Measurements from ENCODE around the gene STX18.
"Not testable (repeated sequence)": the region's sequence is repeated elsewhere in the genome, so short reads cannot be mapped to it uniquely, and the experiment has no call there.

The STX18 gene

GRCh38 chr4:4425119-4425690, 116.6 kb downstream of the STX18 start:
- no peak overlapping the region for H3K4me3 ChIP-seq (ENCODE audit: low read depth, low read length)
- no peak for DNase-seq (ENCODE audit: low read depth, low spot score)
- no peak for TF ChIP-seq CTCF (IDR thresholded peaks at IDR 0.05; ENCODE audit: low read depth, low read length)
- in situ Hi-C loops (cut with HindIII; ENCODE audit: low sequenced_read_pairs): no loop called here

GRCh38 chr4:4424499-4425115, 117.2 kb downstream of the STX18 start:
- in situ Hi-C loops (cut with HindIII; ENCODE audit: low sequenced_read_pairs): no loop called here
- DNase-seq (ENCODE audit: low read depth, low spot score): no peak
- H3K4me3 ChIP-seq (ENCODE audit: low read depth, low read length): no peak overlapping the region
- TF ChIP-seq CTCF (IDR thresholded peaks at IDR 0.05; ENCODE audit: low read depth, low read length): no peak

- no peak for DNase-seq (ENCODE audit: low read depth, low spot score)
- in situ Hi-C loops (cut with HindIII; ENCODE audit: low sequenced_read_pairs): no loop called here
- no peak for TF ChIP-seq CTCF (IDR thresholded peaks at IDR 0.05; ENCODE audit: low read depth, low read length)
- H3K4me3 ChIP-seq (ENCODE audit: low read depth, low read length): no peak overlapping the region
Measured at GRCh38 chr4:4423706-4424498, 117.9 kb downstream of the STX18 start.

- no peak for DNase-seq (ENCODE audit: low read depth, low spot score)
- no peak for TF ChIP-seq CTCF (IDR thresholded peaks at IDR 0.05; ENCODE audit: low read depth, low read length)
- H3K4me3 ChIP-seq (ENCODE audit: low read depth, low read length): no peak overlapping the region
- in situ Hi-C loops (cut with HindIII; ENCODE audit: low sequenced_read_pairs): no loop called here
Measured at GRCh38 chr4:4422856-4423499, 118.9 kb downstream of the STX18 start.

GRCh38 chr4:4422117-4422516, 119.7 kb downstream of the STX18 start:
- DNase-seq (ENCODE audit: low read depth, low spot score); in situ Hi-C loops (cut with HindIII; ENCODE audit: low sequenced_read_pairs); H3K4me3 ChIP-seq (ENCODE audit: low read depth, low read length): not testable (repeated sequence)

- no peak for DNase-seq (ENCODE audit: low read depth, low spot score)
- in situ Hi-C loops (cut with HindIII; ENCODE audit: low sequenced_read_pairs): no loop called here
- no peak overlapping the region for H3K4me3 ChIP-seq (ENCODE audit: low read depth, low read length)
- no peak for TF ChIP-seq CTCF (IDR thresholded peaks at IDR 0.05; ENCODE audit: low read depth, low read length)
Measured at GRCh38 chr4:4421356-4421755, 120.5 kb downstream of the STX18 start.

Data from astrocyte of the spinal cord (primary cell).